SW480 (cell line): ENCODE data around the gene PLA2G4B.

ENCODE experiments used
- DNase-seq: peaks from one replicate; pipeline ENCODE4 v3.0.0-alpha.2; 2016; ENCODE audit warnings: low spot score

Gene PLA2G4B

GRCh38 chr15:41809526-41810220, 29.0 kb upstream of the PLA2G4B start:
- no peak for DNase-seq

GRCh38 chr15:41810651-41811431, 27.8 kb upstream of the PLA2G4B start:
- DNase-seq, result no peak

DNA sequence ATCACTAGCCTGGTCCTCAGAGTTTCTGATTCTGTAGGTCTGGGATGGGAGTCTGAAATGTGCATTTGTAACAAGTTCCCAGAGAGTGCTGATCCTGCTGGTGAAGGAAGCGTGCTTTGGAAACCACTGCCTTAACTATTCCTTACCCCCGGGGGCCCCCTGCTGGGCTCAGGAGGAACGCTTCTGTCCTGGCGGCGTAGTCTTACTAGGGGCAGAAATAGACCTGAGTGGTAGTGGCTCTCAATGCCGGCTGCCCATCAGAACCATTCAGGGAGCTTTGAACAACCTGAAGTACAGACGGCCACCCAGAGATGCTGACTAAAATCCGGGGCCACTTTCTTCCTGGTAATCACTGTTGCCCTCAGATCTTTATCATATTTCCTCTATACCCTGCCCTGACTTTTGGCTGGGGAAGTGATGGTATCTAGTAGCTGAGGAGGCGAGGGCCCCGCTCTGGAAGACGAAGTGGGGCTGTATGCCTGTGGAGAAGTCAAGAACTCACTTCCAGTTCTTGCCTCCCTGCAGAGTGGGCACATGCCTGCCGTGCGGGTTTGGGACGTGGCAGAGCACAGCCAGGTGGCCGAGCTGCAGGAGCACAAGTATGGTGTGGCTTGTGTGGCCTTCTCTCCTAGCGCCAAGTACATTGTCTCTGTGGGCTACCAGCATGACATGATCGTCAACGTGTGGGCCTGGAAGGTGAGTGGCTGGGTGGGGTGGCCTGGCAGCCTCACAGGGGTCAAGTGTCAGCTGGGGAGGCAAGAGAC, 27.0 kb upstream of the PLA2G4B start:
- peak; percentile 70 for DNase-seq

DNA sequence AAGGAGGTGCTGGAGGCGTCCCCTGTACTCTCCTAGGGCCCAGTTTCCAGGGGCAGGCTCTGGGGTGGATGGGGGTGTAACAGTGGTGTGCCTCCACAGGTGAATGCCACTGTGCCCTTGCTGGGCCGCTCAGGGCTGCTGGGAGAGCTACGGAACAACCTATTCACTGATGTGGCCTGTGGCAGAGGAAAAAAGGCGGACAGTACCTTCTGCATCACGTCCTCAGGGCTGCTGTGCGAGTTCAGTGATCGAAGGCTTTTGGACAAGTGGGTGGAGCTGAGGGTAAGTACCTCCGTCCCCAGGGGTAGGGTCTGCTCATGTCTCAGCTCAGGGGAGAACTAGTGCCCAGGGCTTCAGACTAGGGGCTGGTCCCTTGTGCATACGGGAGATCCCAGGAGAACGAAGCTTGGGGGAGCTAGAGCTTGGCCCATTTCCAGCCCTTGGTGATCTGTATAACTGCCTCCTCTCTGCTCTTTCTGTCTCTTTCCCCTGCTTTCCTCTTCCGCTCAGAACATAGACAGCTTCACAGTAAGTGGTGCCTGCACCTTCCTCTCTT, 25.7 kb upstream of the PLA2G4B start:
- no peak for DNase-seq

DNA sequence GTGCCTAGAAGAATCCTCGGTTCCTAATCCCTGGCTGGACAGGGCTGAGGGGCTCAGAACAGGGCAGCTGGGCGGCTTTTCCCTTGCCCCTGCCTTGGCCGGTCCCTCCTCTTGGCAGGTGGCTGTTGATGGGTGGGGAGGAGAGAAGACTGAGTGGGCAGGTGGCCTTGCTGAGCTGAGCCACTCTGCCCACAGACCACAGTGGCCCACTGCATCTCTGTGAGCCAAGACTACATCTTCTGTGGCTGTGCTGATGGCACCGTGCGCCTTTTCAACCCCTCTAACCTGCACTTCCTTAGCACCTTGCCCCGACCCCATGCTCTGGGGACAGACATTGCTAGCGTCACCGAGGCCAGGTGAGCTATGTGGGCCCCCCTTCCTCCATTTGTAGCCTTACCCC, 25.2 kb upstream of the PLA2G4B start:
- no peak for DNase-seq

DNA sequence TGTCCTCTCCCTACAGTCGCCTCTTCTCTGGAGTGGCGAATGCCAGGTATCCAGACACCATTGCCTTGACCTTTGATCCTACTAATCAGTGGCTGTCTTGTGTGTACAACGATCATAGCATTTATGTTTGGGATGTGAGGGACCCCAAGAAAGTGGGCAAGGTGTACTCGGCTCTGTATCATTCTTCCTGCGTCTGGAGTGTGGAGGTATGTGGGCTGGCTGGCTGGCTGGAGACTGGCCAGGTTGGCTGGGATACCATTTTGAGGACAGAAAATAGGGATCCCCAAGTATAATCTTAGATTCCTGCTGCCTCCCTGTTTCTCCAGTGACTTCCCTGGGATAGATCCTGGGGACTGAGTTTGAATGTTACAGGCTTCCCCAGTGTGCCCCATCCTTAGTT, 24.1 kb upstream of the PLA2G4B start:
- no peak for DNase-seq

DNA sequence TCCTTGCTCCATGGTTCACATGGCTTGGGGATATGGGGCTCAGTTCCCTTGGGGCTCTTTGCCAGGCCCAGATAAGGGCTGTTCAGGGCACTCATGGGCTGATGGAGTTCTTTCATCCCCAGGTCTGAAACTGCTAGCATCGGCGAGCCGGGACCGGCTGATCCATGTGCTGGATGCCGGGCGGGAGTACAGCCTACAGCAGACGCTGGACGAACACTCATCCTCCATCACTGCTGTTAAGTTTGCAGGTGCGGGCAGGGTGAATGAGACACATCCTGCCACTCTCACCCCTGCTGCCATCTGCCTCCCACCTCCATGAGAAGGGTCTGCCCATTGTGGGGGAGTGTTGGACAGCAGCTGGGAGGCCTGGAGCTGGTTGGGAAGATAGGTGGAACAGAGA, 21.9 kb upstream of the PLA2G4B start:
- DNase-seq, result no peak

- DNase-seq, result no peak
Observed at GRCh38 chr15:41817327-41817726, 21.3 kb upstream of the PLA2G4B start.

DNA sequence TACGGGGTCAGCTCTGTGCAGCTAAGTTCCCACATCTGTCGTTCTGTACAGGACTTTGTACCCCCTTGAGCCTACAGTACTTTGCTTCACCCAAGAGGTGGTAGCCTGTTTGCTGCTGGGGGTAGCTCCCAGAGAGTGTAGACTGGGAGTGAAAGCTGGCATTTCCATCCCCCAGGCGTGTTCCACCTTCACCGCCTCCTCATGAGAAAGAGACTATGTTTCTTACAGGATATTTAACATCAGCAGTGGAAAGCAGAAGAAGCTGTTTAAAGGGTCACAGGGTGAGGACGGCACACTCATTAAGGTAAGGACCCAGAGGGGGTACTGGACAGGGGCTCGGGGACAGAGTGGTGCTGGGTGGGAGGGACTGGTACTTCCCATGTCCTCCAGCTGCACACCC, 20.9 kb upstream of the PLA2G4B start:
- no peak for DNase-seq

DNA sequence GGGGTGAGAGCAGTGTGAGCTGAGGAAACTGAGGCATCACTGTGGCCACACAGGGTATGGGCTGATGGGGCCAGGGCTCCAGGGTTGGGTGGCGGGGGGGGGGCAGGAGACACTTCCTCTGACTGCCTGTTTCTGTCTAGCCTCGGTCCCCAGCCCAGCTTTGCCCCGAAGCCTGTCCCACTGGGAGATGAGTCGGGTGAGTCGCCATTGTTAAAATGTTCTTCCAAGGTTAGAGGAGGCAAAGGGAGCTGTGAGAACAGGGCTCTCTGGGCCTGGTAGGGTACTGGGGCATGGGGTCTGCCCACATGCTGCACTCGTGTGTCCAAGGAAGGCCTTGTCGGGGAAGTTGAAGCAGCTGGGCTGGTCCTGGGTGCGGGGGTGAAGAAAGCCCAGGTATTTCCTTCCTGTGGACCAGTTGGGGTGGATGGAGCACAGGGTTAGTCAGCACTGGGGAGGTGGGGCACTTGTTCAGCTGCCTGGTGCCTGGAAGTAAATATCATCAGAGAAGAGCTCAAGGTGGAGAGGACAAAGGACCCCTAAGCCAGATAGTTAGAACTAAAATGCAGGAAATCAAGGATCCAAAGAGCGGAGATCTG, 19.1 kb upstream of the PLA2G4B start:
- DNase-seq, result no peak

DNA sequence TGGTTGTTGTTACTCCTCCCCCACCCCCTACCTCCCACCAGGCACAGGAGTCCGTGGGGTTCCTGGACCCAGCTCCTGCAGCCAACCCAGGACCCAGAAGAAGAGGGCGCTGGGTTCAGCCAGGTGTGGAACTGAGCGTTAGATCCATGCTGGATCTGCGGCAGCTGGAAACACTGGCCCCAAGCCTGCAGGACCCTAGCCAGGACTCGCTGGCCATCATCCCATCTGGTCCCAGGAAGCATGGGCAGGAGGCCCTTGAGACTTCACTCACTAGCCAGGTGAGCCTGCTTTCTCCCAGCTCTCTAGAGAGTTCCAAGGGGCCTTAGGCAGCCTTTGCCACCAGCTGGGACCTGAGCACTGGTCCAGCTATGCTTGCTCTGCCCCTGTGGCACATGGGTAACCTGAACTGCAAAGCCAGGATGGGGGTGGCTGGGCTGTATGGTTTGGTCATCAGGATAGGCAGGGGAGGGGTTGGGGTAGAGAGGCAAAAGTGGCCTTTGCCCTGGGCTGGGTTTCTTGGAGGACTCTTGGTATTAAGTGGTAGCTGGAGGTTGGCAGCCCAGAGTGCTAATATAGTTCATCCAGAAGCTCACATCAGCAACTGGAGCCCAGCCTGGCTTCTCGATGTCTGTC, 17.7 kb upstream of the PLA2G4B start:
- no peak for DNase-seq

DNA sequence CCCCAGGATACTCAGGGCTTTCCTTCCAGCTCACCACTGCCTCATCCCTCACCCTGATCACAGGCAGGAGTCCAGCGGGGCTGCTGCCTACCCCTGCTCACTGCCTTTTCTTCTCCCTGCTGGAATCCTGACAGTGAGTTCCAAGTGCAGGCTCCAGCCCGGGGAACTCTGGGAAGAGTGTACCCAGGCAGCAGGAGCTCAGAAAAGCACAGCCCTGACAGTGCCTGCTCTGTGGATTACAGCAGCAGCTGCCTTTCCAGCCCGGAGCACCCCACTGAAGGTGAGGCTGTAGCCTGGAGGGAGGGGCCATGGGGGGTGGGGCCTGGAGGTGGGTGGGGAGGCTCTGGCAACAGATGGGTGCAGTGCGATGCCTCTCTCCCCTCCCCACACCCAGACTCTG, 16.8 kb upstream of the PLA2G4B start:
- DNase-seq, result no peak

DNA sequence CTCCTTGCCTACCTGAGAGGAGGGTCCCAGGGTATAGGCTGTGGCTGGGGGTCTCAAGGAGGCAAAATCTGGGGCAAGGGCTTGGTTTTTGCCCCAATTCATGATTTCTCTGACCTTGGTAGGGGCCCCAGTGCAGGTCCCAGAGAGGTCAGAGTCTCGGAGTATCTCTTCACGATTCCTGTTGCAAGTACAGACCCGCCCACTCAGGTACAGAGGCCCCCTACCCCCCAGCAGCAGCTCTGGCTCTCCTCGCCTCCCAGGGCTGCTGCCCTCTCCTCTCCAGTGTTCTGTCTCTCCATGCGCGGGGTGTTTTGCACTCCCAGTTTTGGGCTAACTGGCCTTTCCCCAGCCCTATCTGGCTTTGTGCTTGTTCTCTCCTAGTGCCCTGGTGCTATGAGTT, 16.2 kb upstream of the PLA2G4B start:
- no peak for DNase-seq

- DNase-seq, result no peak
Observed at GRCh38 chr15:41822957-41823356, 15.7 kb upstream of the PLA2G4B start.

DNA sequence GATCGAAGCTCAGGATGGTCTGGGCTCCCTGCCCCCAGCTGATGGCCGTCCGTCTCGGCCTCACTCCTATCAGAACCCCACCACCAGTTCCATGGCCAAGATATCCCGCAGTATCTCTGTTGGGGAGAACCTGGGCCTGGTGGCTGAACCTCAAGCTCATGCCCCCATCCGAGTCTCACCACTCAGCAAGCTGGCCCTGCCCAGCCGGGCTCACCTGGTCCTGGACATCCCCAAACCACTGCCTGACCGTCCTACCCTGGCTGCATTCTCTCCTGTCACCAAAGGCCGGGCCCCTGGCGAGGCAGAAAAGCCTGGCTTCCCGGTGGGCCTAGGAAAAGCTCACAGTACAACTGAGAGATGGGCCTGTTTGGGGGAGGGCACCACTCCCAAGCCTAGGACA, 15.1 kb upstream of the PLA2G4B start:
- no peak for DNase-seq

GRCh38 chr15:41824062-41824745, 14.4 kb upstream of the PLA2G4B start:
- no peak for DNase-seq

- DNase-seq, result no peak
Observed at GRCh38 chr15:41825145-41825544, 13.5 kb upstream of the PLA2G4B start.

DNA sequence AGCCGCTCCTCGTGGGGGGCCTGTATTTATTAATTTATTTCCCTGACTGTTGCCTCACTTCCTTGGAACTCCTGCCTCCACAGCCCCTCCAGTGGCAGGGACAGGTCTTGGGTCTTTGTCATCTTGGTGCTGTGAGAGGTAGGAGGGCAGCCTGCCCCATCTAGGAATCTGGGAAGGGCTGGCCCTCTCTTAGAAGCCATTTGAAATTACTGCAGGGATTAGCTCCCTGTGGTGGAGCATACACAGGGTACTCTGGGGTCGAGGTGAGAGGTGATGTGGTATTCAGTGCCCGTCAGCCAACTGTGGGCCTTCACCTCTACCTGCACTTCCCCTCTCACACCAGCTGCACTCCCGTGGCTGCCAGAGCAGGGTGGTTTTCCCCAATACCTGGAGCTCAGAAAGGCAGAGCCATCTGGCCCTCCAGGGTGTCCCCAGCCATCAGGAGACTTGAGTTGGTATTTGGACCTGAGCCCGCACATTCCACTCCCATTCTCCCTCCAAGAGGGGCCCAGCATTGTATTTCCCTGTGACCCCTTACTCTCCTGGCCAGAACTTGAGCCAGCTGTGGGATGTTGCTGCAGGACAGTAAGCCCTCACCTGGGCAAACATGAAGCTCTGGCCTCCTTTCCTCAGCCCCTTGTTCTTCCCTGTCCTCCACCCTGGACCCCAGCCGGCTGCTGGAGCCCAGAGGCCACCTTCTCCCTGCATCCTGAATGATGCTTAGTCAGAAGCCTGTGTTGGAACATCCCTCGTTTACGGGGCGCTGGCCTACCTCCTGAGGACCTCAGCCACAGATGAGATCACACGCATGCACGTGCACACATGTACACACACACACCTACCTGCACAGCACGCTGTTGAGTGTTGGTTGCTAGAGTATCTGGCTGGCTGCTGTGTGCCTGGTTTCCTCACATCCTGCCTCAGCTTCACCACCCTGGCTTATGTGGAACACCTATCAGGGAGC, 12.8 kb upstream of the PLA2G4B start:
- DNase-seq, result no peak

GRCh38 chr15:41827290-41827879, 11.3 kb upstream of the PLA2G4B start:
- DNase-seq, result no peak
